ENCODE measurements around the gene RELB.

- no peak for TF ChIP-seq CTCF (conservative IDR thresholded peaks at IDR 0.05; ENCODE audit: low read depth, low read length)
- TF ChIP-seq EZH2 (IDR thresholded peaks at IDR 0.05; ENCODE audit: borderline replicate concordance, low read depth, low read length, poor library complexity, severe bottlenecking), result no peak
These were observed 44.5 kb downstream of the RELB start for GRCh38 chr19:45045671-45046353.

Measured in A673 (cell line).